ENCODE data around the gene RPN1. TPM values are rescaled to one million over a fixed set of nuclear protein-coding genes. Genes with fewer than 3 reads are reported as not detected.

Gene RPN1
- total and polyA plus RNA-seq, 2 of the 8 experiments (the other 6 are each of a cell fraction or from before 2014, with no cell fraction given): 165 to 211 TPM

DNA sequence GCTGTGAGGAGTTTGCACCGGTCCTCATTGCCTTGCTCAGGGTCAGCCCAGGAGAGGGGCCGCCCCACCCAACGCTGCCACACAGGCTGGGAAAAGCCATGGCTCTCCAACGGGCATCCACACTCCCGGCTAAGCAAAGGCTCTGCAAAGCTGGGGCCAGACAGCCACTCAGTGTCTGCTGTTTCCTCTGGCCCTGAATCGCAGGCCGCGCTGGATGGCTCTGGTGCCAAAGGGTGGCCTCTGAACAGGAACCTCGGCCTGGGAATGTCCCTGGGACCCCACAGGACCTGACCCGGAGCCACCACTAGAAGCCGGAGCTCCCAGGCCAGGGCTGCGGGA is 42.9 kb downstream of the RPN1 start:
- DNase-seq (ENCODE audit: low read depth in 1 of 2, low spot score in 2 of 2) (peak in 1 of 2 experiments; percentile 54), FAIRE-seq (no peak)
- no peak overlapping the region for H3K23ac ChIP-seq (ENCODE audit: insufficient read length)
- no peak overlapping the region for H2AFZ ChIP-seq (ENCODE audit: low read length)
- H4K5ac ChIP-seq (ENCODE audit: insufficient read length, low read depth, low read length): no peak overlapping the region
- peaks cover 0 to 2% (median 0%) of the 10 kb centered on the region in 4 experiments; a peak in 1 of 7 replicates for H3K4me1 ChIP-seq (replicated peaks in 1 of 4; ENCODE audit: control insufficient read depth in 3 of 4, insufficient read depth in 4 of 4, low read length in 3 of 4)
- H2BK12ac ChIP-seq (ENCODE audit: low read depth, low read length): no peak overlapping the region
- H2BK5ac ChIP-seq (ENCODE audit: low read depth, low read length): no peak overlapping the region
- H2BK20ac ChIP-seq (ENCODE audit: low read length): no peak overlapping the region
- POLR2A ChIA-PET (ENCODE audit: partially characterized antibody): interaction anchor here (0.5 to 2.3 kb wide), 6 partner anchors 10 to 651 kb away, joined by 3 to 4 read pairs (median 3); no protein-coding TSS in a partner anchor
- H3K36me3 ChIP-seq (ENCODE audit: control insufficient read depth in 2 of 4, insufficient read depth in 4 of 4, low read length in 3 of 4): no peaks in the 10 kb centered on the region
- no peak overlapping the region for H2BK120ac ChIP-seq (replicated peaks; ENCODE audit: low read depth, low read length)
- H3K4me3 ChIP-seq (ENCODE audit: extremely low read depth in 1 of 4, insufficient read depth in 2 of 4, low read depth in 3 of 4, low read length in 4 of 4): peak overlapping the region in 3 of 4 experiments; percentile 44 to 63 (median 55); a peak in 6 of 8 replicates
- peaks cover 5% of the 10 kb centered on the region for H3K23me2 ChIP-seq (ENCODE audit: low read depth, low read length)
- H4K8ac ChIP-seq (ENCODE audit: extremely low read depth, insufficient read depth, low read length): peak overlapping the region; percentile 30; the same call in 1 of the 2 replicates
- H3K4me2 ChIP-seq (ENCODE audit: insufficient read depth in 1 of 2, low read depth in 2 of 2, low read length in 2 of 2): peak overlapping the region; percentile 43 to 97
- no peak overlapping the region for H3K14ac ChIP-seq (ENCODE audit: insufficient read length)
- no peak overlapping the region for H4K91ac ChIP-seq (replicated peaks; ENCODE audit: insufficient read length, low read length)
- no peak overlapping the region for H3K27ac ChIP-seq (ENCODE audit: low read depth, low read length)
- CTCF ChIA-PET (ENCODE audit: partially characterized antibody): interaction anchor here (0.8 to 11.3 kb wide), 25 partner anchors 8 to 512 kb away, joined by 3 to 182 read pairs (median 5); no protein-coding TSS in a partner anchor
- H2BK15ac ChIP-seq (ENCODE audit: low read length): no peak overlapping the region
- no peak for TF ChIP-seq SP2 (IDR thresholded peaks at IDR 0.05; ENCODE audit: low read length)
- H3K79me2 ChIP-seq (ENCODE audit: control insufficient read depth in 1 of 2, insufficient read depth in 2 of 2, low read length in 2 of 2): no peaks in the 10 kb centered on the region
- WGBS, 2 experiments (ENCODE audit: extremely low coverage in 1 of 2, insufficient coverage in 1 of 2, insufficient read length in 1 of 2, insufficient replicate concordance in 2 of 2, low coverage in 1 of 2, low lambda C conversion rate in 2 of 2, missing lambda C conversion rate in 1 of 2): 75% methylated on average over 12 of the region's 12 CpGs; no CpG with 5 or more reads in 1 of the 2 experiments
- peaks cover 0 to 12% of the 10 kb centered on the region in 2 experiments for H4K20me1 ChIP-seq (replicated peaks in 1 of 2; ENCODE audit: control insufficient read depth in 1 of 2, insufficient read depth in 2 of 2, low read length in 2 of 2)
- H3K27me3 ChIP-seq (replicated peaks in 1 of 4; ENCODE audit: control insufficient read depth in 3 of 4, extremely low read depth in 1 of 4, insufficient read depth in 3 of 4, low read length in 3 of 4): peaks cover 0 to 8% (median 4%) of the 10 kb centered on the region in 4 experiments; a peak in 4 of 7 replicates
- no peak overlapping the region for H2AK5ac ChIP-seq (ENCODE audit: low read depth, low read length)
- H3K9ac ChIP-seq (replicated peaks in 1 of 4; ENCODE audit: extremely low read depth in 1 of 4, low read depth in 3 of 4, low read length in 3 of 4): no peak overlapping the region
- no peaks in the 10 kb centered on the region for H3K9me3 ChIP-seq (ENCODE audit: insufficient read depth in 2 of 2, low read depth in 1 of 2, low read length in 1 of 2)
- H3K4ac ChIP-seq (replicated peaks; ENCODE audit: insufficient read length, low read depth, low read length): no peak overlapping the region
- 0 out of 2 replicates have a peak, but pooled peaks cover 3% of the 10 kb centered on the region for H3K79me1 ChIP-seq (ENCODE audit: low read depth, low read length)
- no peak overlapping the region; the same call in 1 of the 2 replicates for H3K18ac ChIP-seq (ENCODE audit: extremely low read depth, low read length)
- H3K56ac ChIP-seq (replicated peaks; ENCODE audit: insufficient read length, low read depth, low read length): no peak overlapping the region
